Endothelial cell (in vitro differentiated cells): ENCODE results near the gene RTKN2. TPM values are rescaled to one million over a fixed set of nuclear protein-coding genes. Genes with fewer than 3 reads are reported as not detected.

Source experiments
- DNase-seq: peaks from one replicate; pipeline ENCODE4 v3.0.0; 2021; ENCODE audit warnings: low spot score
- H3K27ac Mint-ChIP-seq: one replicate; pipeline ENCODE4 v1.8.0; 2021; ENCODE audit warnings: mixed read lengths, inconsistent platforms; ENCODE audit not compliant: unreplicated experiment
- H3K27me3 Mint-ChIP-seq: one replicate; pipeline ENCODE4 v1.8.0; 2021; ENCODE audit warnings: mild to moderate bottlenecking, moderate library complexity, mixed read lengths, inconsistent platforms; ENCODE audit not compliant: unreplicated experiment
- H3K36me3 Mint-ChIP-seq: one replicate; pipeline ENCODE4 v1.8.0; 2021; ENCODE audit warnings: mild to moderate bottlenecking, low read depth, mixed read lengths, inconsistent platforms; ENCODE audit not compliant: unreplicated experiment
- H3K4me1 Mint-ChIP-seq: one replicate; pipeline ENCODE4 v1.8.0; 2021; ENCODE audit warnings: mild to moderate bottlenecking, mixed read lengths, inconsistent platforms; ENCODE audit not compliant: unreplicated experiment
- H3K4me3 Mint-ChIP-seq: one replicate; pipeline ENCODE4 v1.8.0; 2021; ENCODE audit warnings: mild to moderate bottlenecking, mixed read lengths, inconsistent platforms; ENCODE audit not compliant: unreplicated experiment
- H3K9me3 Mint-ChIP-seq: one replicate; pipeline ENCODE4 v1.8.0; 2021; ENCODE audit warnings: mixed read lengths, inconsistent platforms; ENCODE audit not compliant: unreplicated experiment
- CTCF ChIP-seq: fragments of 200-600 bp; sonication (generic); IDR thresholded peaks from one replicate; pipeline ENCODE4 v1.5.0; 2021; ENCODE audit warnings: antibody characterized with exemption; ENCODE audit not compliant: unreplicated experiment
- total RNA-seq: library from RNA; stranded (reverse); fragmentation: NEBNext Ultra II Directional; extraction: Animal tissue kit (Norgen Biotek cat#: 25700); gene quantifications from one replicate; pipeline ENCODE4 v1.2.1, GENCODE V29; 2021; ENCODE audit not compliant: unreplicated experiment

Gene RTKN2
- total RNA-seq, 1 donor from 2014 or later, result 1.7 TPM

- Mint-ChIP-seq H3K27me3 (no peaks in the 10 kb centered on the region), H3K9me3 (no peaks in the 10 kb centered on the region), H3K36me3 (no peaks in the 10 kb centered on the region), H3K4me3 (no peak overlapping the region), H3K4me1 (peaks cover 13% of the 10 kb centered on the region), H3K27ac (no peak overlapping the region)
- DNase-seq, result peak; percentile 6
- no peak for TF ChIP-seq CTCF
Observed at GRCh38 chr10:62306663-62307062, 38.0 kb upstream of the RTKN2 start.

- H3K4me1 Mint-ChIP-seq, result peaks cover 13% of the 10 kb centered on the region
- no peaks in the 10 kb centered on the region for H3K36me3 Mint-ChIP-seq
- no peak for TF ChIP-seq CTCF
- no peak overlapping the region for H3K27ac Mint-ChIP-seq
- no peak for DNase-seq
- no peaks in the 10 kb centered on the region for H3K9me3 Mint-ChIP-seq
- no peak overlapping the region for H3K4me3 Mint-ChIP-seq
- no peaks in the 10 kb centered on the region for H3K27me3 Mint-ChIP-seq
Observed at GRCh38 chr10:62305813-62306212, 37.2 kb upstream of the RTKN2 start.

- DNase-seq, result no peak
- no peak for TF ChIP-seq CTCF
- no peak overlapping the region for H3K4me3 Mint-ChIP-seq
- peaks cover 13% of the 10 kb centered on the region for H3K4me1 Mint-ChIP-seq
- H3K27ac Mint-ChIP-seq, result no peak overlapping the region
- H3K36me3 Mint-ChIP-seq, result no peaks in the 10 kb centered on the region
- no peaks in the 10 kb centered on the region for H3K9me3 Mint-ChIP-seq
- peaks cover 2% of the 10 kb centered on the region for H3K27me3 Mint-ChIP-seq
Observed at GRCh38 chr10:62303922-62304321, 35.3 kb upstream of the RTKN2 start.

- no peak overlapping the region for H3K4me3 Mint-ChIP-seq
- H3K27me3 Mint-ChIP-seq, result peaks cover 2% of the 10 kb centered on the region
- H3K4me1 Mint-ChIP-seq, result peaks cover 13% of the 10 kb centered on the region
- no peak overlapping the region for H3K27ac Mint-ChIP-seq
- TF ChIP-seq CTCF, result no peak
- H3K36me3 Mint-ChIP-seq, result no peaks in the 10 kb centered on the region
- DNase-seq, result no peak
- no peaks in the 10 kb centered on the region for H3K9me3 Mint-ChIP-seq
Observed at GRCh38 chr10:62302760-62303159, 34.1 kb upstream of the RTKN2 start.

- H3K4me3 Mint-ChIP-seq, result no peak overlapping the region
Observed at GRCh38 chr10:62297857-62298256, 29.2 kb upstream of the RTKN2 start.

More at GRCh38 chr10:62297857-62298256, 29.2 kb upstream of the RTKN2 start:
- TF ChIP-seq CTCF, result no peak
- Mint-ChIP-seq H3K36me3 (no peaks in the 10 kb centered on the region), H3K4me1 (peaks cover 10% of the 10 kb centered on the region), H3K9me3 (no peaks in the 10 kb centered on the region), H3K27me3 (peaks cover 2% of the 10 kb centered on the region), H3K27ac (no peak overlapping the region)
- DNase-seq, result no peak
